MCF 10A (cell line): Measurements from ENCODE around the gene FAM32A. TPM values are rescaled to one million over a fixed set of nuclear protein-coding genes. Genes with fewer than 3 reads are reported as not detected.

Experiments used
- BruUV-seq: library from RNA; stranded (reverse); fragments of 400-500 nt; replicated peaks from 2 replicates; lab custom pipeline; 2021; lab: Mats Ljungman, UMichigan
- CTCF ChIA-PET: fragments of 300-600 bp; sonication (Branson Sonifier 250); formaldehyde crosslinking; extraction: SDS; loops from one replicate; lab custom pipeline; 2021; ENCODE audit warnings: antibody characterized with exemption, inconsistent platforms; lab: Yijun Ruan, JAX
- POLR2A ChIA-PET: fragments of 300-600, 350-650 bp; sonication (Branson Sonifier 250); formaldehyde crosslinking; extraction: SDS; loops from one replicate; lab custom pipeline; 2020; ENCODE audit warnings: antibody characterized with exemption, inconsistent platforms; lab: Yijun Ruan, JAX
- DNase-seq: peaks from one replicate; pipeline ENCODE4 v3.0.0-alpha.2; 2018; ENCODE audit not compliant: unreplicated experiment
- H3K27ac Mint-ChIP-seq: one replicate; pipeline ENCODE4 v1.8.0; 2022; ENCODE audit warnings: mild to moderate bottlenecking, low read depth, mixed read lengths; ENCODE audit not compliant: unreplicated experiment
- H3K27me3 Mint-ChIP-seq: one replicate; pipeline ENCODE4 v1.8.0; 2022; ENCODE audit warnings: mixed read lengths; ENCODE audit not compliant: insufficient read depth, unreplicated experiment
- H3K36me3 Mint-ChIP-seq: one replicate; pipeline ENCODE4 v1.8.0; 2022; ENCODE audit warnings: mild to moderate bottlenecking, moderate library complexity, mixed read lengths; ENCODE audit not compliant: insufficient read depth, unreplicated experiment
- H3K4me1 Mint-ChIP-seq: one replicate; pipeline ENCODE4 v1.8.0; 2022; ENCODE audit warnings: mixed read lengths; ENCODE audit not compliant: insufficient read depth, unreplicated experiment
- H3K4me3 Mint-ChIP-seq: one replicate; pipeline ENCODE4 v1.8.0; 2022; ENCODE audit warnings: mild to moderate bottlenecking, moderate library complexity, mixed read lengths; ENCODE audit not compliant: unreplicated experiment
- H3K9me3 Mint-ChIP-seq: one replicate; pipeline ENCODE4 v1.8.0; 2022; ENCODE audit warnings: mixed read lengths; ENCODE audit not compliant: unreplicated experiment
- intact Hi-C: fragments of 100-400 bp; cut with micrococcal nuclease; formaldehyde crosslinking; loops from 2 replicates; pipeline ENCODE4 v1.14.1; 2022
- total RNA-seq: library from RNA; stranded (reverse); gene quantifications from 2 replicates; pipeline ENCODE4 v1.2.3, GENCODE V29; 2022
- TF ChIP-seq, protein P1 (sequence below): fragments of 200-600 bp; IDR thresholded peaks from one replicate; pipeline ENCODE4 v1.8.0; 2022; ENCODE audit warnings: antibody characterized with exemption, mild to moderate bottlenecking; ENCODE audit not compliant: unreplicated experiment

FAM32A gene
- total RNA-seq, 1 experiment from 2014 or later: 48.1 TPM

DNA sequence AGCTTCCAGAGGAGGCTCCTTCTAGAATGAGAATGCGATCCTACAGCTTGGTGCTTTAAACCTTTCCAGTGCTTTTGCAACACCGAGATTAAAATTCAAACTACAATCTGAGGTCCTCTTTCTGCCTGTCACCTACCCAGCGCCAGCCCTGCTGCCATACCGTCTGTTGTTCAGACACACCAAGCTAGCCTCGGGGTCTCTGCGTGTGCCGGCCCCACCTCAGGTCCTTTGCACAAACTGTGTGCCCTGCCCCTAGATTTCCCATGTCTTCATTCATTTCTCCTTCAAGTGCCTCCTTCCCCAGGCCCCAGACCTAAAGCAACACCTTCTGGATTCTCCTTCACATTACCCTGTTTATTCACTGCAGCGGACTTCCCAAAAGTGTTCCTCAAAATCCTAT lies 30.7 kb upstream of the FAM32A start:
- Mint-ChIP-seq H3K4me1 (no peaks in the 10 kb centered on the region), H3K27ac (no peak overlapping the region), H3K36me3 (no peaks in the 10 kb centered on the region), H3K4me3 (no peak overlapping the region), H3K27me3 (no peaks in the 10 kb centered on the region), H3K9me3 (no peaks in the 10 kb centered on the region)
- ChIA-PET CTCF (interaction anchor here (0.6 kb wide), 1 partner anchor 31 kb away, joined by 3 read pairs; the partner anchor contains the start of gene FAM32A), POLR2A (no interaction called here)
- TF ChIP-seq, protein P1, sequence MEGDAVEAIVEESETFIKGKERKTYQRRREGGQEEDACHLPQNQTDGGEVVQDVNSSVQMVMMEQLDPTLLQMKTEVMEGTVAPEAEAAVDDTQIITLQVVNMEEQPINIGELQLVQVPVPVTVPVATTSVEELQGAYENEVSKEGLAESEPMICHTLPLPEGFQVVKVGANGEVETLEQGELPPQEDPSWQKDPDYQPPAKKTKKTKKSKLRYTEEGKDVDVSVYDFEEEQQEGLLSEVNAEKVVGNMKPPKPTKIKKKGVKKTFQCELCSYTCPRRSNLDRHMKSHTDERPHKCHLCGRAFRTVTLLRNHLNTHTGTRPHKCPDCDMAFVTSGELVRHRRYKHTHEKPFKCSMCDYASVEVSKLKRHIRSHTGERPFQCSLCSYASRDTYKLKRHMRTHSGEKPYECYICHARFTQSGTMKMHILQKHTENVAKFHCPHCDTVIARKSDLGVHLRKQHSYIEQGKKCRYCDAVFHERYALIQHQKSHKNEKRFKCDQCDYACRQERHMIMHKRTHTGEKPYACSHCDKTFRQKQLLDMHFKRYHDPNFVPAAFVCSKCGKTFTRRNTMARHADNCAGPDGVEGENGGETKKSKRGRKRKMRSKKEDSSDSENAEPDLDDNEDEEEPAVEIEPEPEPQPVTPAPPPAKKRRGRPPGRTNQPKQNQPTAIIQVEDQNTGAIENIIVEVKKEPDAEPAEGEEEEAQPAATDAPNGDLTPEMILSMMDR: no peak
- no TSS peak for BruUV-seq
- intact Hi-C loops: no loop called here
- no peak for DNase-seq

DNA sequence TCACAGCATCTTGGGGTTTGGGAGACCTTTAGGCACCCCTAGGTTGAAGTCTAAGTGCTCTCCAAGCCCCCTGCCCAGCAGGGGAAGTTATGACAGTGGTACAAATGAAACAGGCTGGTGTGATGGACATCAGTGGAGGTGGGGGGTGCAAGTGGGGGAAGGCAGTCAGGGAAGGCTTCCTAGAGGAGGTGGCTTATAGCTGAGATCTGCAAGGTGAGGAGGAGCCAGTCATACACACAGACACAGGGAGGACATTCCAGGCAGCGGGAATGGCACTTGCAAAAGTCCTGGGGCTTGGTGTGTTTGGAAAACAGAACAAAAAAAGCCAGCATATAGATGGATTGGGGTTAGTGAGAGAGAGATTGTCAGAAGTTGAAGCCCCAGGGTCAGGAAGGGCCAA lies 30.1 kb upstream of the FAM32A start:
- Mint-ChIP-seq H3K4me1 (no peaks in the 10 kb centered on the region), H3K27me3 (no peaks in the 10 kb centered on the region), H3K36me3 (no peaks in the 10 kb centered on the region), H3K9me3 (no peaks in the 10 kb centered on the region), H3K4me3 (no peak overlapping the region), H3K27ac (no peak overlapping the region)
- DNase-seq: no peak
- CTCF ChIA-PET: interaction anchor here (0.6 to 0.7 kb wide), 2 partner anchors 594 to 1059 kb away, joined by 4 to 6 read pairs; no protein-coding TSS in a partner anchor
- BruUV-seq: no TSS peak
- intact Hi-C loops: no loop called here
- POLR2A ChIA-PET: no interaction called here
- TF ChIP-seq, protein P1: no peak

DNA sequence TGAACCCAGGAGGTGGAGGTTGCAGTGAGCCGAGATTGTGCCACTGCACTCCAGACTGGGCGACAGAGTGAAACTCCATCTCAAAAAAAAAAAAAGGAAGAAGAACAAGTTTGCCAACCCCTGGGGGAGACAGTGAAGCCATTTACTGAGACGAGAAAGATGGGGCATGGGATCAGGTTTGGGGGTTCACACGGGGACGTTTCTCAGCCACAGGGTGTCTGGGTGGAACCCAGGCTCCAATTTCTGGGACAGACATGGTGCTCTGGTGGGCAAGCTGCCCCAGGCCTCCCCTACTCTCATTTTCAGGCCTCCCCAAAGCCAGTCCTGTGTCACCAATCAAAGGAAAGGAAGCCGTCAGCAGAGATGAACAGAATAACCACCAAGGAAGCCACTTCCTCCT lies 28.3 kb upstream of the FAM32A start:
- ChIA-PET POLR2A (no interaction called here), CTCF (interaction anchor here (0.6 to 1.2 kb wide), 2 partner anchors 527 to 656 kb away, joined by 3 to 4 read pairs; no protein-coding TSS in a partner anchor)
- H3K36me3 Mint-ChIP-seq: no peaks in the 10 kb centered on the region
- no peak for DNase-seq
- peaks cover 13% of the 10 kb centered on the region for H3K4me1 Mint-ChIP-seq
- H3K4me3 Mint-ChIP-seq: no peak overlapping the region
- no peaks in the 10 kb centered on the region for H3K9me3 Mint-ChIP-seq
- no peaks in the 10 kb centered on the region for H3K27me3 Mint-ChIP-seq
- TF ChIP-seq, protein P1: no peak
- intact Hi-C loops: no loop called here
- H3K27ac Mint-ChIP-seq: no peak overlapping the region
- BruUV-seq: no TSS peak

DNA sequence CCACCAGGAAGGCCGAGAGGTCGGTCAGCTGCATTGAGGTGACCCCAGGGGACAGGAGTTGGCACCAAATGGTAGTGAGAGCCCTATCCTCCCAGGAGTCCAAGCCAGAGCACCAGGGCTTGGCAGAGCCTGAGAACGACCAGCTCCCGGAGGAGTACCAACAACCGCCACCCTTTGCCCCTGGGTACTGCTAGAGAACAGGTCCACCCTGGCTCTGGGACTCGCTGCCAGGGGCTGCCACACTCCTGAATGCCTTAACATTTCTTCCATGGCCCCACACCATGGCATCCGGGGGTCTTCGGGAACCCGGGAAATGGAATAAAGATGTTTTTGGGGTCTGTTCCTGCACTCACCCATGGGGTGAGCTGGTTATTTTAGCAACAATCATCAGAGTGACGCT lies 27.6 kb upstream of the FAM32A start:
- no peak overlapping the region for H3K4me3 Mint-ChIP-seq
- no peaks in the 10 kb centered on the region for H3K27me3 Mint-ChIP-seq
- no peak for DNase-seq
- no TSS peak for BruUV-seq
- H3K4me1 Mint-ChIP-seq: peaks cover 14% of the 10 kb centered on the region
- TF ChIP-seq, protein P1: no peak
- intact Hi-C loops: no loop called here
- no peaks in the 10 kb centered on the region for H3K9me3 Mint-ChIP-seq
- no peak overlapping the region for H3K27ac Mint-ChIP-seq
- no peaks in the 10 kb centered on the region for H3K36me3 Mint-ChIP-seq
- POLR2A ChIA-PET: no interaction called here
- CTCF ChIA-PET: interaction anchor here (0.6 kb wide), 2 partner anchors 11 to 656 kb away, joined by 3 to 4 read pairs; no protein-coding TSS in a partner anchor
